Measurements from ENCODE around the gene RBBP8NL.

Gene RBBP8NL

DNA sequence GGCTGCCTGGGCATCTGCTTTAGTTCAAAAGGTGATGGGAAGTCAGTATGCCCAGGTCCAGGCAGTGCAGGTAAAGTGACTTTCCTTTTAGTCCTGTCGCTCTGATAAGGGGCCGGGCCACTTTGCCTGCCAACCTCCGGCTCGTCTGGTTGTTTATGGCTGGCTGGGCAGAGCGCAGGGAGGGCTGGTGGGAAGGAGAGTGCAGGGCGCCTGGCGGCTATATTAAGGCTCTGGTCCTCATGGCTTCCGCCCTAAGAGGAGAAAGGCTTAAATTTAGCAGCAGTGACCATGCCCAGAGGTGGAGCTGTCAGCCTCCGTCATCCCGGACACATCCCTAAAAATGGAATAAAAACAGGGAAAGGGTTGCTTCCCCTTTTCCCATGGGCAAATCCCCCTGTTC lies 33.8 kb upstream of the RBBP8NL start:
- FAIRE-seq, result no peak

DNA sequence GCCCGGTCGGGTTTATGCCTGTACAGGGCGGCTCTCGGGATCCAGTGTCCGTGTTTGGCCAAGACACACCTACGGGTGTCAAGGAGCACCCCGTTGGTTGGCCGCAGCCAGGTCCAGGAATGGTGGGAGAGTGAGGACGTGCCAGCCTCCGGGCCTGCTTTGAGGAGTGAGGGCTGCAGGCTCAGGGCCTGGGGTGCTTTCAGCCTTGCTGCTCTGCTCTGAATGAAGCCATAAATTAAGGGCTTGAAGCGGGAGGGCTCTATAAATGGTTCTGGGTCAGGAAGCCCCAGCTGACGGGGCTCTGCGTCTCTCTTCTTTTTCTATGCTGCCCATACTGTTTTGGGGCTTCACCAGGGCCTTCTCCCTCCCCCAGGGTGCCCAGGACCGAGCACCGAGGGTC lies 33.3 kb upstream of the RBBP8NL start:
- FAIRE-seq, result no peak

DNA sequence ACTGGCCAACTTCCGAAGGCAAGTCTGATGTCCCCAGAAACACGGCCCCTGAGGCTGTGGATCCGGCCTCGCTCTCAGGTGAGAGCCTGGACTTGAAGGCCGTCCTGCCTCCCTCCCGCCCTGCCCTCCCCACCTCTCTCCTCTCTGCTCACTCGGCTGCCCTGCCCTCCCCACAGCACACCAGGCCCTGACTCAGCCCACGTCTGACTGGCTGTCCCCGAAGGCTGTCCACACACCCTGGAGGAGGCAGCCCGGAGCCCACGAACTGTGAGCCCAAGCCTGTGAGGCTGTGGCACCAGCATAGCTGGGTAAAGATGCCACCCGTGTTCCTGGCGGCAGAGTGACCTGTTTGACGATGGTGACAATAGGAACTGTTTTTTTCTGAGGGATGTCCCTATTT lies 32.1 kb upstream of the RBBP8NL start:
- FAIRE-seq, result no peak

DNA sequence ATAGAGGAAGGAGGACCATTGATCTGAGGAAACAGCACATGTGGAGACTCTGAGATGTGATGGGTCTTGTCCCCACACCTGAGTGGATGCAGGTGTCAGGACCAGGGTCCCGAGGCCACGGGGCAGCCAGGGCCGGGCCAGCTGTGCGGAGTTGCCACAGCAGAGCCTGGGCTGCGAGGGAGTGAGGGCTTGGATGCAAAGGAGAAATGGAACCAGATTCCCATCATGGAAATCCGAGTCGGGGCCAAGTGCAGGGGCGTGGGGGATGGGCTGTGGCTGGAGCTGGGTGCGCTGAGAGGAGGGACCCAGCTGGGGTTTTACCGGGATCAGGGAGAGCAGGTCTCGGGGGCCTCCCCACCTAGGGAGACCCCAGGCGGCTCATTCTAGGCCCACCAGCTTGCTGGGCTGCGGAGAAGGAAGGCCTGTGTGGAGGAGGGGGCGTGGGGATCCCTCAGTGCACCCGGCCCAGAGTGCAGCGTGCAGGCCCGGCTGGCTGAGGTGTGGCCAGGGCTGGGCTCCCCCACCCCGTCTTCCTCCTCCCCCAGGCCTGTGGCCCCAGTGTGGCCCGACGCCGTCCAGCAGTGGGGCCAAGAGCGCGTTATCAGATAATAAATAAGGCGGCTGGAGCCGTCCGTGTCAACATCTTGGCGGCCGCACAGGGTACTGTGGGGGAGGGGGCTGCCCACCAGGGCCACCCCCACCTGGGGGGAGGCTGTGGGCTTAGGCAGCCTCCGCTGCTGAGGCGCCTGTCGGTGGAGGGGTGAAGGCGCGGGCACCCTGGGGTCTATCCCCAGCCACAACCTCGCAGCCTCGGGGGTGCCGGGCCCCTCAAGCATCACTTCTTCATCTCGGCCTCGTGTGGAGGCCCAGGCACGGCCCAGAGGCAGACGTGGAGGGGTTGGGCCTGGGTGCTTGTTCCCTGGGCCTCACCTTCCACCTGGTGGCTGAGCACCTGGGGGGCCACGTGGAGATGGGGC lies 31.2 kb upstream of the RBBP8NL start:
- no peak for FAIRE-seq

DNA sequence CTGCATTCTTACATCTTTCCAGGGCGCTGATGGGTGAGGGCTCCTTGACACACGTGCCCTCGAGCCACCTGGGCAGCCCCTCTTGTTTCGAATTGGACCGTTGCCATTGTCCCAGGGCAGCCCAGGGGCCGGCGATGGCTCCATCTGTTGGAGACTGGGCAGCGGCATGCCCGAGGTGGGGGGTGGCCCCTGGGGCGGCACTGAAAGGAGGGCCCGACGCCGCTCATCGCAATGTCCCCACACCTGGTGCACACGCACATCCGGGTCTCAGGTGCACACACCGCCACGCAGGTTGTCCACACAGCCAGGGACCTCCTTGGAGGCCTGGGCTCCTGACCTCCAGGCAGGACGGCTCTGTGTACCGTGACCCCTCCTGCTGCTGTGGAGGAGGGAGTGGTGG lies 30.5 kb upstream of the RBBP8NL start:
- no peak for FAIRE-seq

DNA sequence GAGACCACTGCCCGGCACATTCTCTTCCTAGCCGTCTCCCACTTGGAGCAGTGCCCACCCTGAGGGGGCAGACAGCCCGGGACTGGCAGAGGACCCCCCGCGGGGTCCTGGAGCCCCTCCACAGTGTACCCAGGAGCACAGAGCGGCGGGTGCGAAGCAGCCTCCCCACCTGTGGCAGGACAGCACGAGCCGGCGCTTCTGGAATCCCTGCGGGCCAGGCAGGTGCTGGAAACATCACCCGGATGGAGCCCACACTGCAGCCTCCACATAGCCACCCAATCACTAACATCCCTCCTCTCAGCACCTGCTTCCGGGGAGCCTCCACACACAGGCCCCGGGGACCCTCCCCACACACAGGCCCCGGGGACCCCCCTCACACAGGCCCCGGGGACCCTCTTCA lies 29.8 kb upstream of the RBBP8NL start:
- no peak for FAIRE-seq

DNA sequence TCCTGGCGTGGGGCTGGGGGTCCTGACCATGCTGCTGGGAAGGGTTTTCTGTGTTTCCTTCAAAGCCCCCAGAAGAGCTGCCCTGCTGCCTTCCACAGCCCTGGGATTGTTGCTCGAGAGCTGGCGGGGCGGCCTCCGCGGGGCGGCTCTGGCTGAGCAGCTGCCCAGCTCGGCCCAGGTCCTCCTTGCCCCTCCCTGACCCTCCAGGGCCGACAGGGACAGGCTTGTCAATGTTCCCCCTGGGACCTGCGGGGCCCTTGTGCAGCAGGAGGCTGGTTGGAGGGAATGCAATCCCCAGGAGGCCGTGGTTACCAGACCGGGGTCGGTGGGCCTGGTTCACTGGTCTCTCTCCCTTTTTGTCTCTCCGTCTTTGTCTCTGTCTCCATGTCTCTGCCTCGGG lies 28.6 kb upstream of the RBBP8NL start:
- FAIRE-seq, result no peak

DNA sequence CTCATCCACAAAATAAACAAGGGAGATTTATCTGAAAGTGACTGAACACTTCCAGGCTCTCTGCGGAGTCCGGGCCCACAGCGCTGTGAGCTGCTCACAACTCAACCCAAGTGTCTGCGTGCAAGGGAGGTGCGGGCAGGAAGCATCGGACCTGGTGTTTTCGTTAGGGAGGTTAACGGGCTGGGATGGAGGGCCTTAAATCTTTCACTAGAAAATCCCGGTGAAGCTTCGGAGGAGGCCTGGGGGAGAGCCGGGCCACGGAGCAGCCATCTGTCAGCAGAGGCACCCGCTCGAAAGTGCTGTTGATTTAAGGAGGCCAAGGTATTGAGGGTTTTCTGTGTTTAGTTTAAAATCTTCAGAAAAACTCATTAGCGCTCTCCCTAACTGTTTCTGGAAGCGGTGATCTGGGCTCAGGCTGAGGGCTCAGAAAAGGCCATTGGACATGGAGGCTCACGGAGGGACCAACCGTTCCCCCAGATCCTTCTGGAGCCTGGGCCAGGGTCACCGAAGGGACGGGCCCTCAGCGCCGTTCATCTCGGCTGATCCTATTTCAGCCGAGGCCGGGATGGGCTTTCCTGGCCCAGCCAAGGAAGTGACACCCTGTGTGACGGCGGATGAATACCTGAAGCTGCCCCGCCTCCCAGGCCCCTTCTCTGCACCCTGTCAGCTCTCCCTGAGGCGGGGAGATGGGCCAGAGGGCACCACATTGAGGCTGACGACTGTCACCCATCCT lies 27.7 kb upstream of the RBBP8NL start:
- no peak for FAIRE-seq

DNA sequence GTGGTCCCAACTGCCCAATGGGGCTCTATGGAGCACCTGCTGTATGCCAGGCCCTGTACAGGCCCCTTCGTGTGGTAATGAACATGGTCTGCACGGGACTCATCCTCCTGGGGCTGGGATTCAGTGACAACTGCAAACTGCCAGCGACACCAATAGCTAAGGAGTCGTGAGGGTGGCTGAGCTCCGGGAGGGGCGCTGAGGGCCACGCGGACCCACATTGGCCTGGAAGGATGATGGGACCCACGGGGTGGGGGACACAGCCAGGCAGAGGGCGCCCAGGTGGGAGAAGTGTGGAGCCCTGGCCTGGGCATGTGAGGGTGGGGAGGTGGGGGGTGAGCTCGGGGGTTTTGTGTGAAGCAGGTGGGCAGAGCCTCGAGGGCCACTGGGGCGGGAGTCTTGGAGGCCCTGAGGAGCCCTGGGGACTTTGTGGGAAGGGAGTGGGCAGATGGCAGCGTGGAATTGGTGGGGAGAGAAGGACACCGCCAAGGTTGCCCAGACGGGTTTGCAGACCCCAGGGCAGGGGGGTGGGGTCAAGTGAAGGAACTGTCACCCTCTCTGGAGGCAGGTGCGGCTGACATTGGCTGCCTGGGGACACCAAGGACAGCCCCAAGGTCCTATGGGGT lies 26.0 kb upstream of the RBBP8NL start:
- FAIRE-seq, result no peak

DNA sequence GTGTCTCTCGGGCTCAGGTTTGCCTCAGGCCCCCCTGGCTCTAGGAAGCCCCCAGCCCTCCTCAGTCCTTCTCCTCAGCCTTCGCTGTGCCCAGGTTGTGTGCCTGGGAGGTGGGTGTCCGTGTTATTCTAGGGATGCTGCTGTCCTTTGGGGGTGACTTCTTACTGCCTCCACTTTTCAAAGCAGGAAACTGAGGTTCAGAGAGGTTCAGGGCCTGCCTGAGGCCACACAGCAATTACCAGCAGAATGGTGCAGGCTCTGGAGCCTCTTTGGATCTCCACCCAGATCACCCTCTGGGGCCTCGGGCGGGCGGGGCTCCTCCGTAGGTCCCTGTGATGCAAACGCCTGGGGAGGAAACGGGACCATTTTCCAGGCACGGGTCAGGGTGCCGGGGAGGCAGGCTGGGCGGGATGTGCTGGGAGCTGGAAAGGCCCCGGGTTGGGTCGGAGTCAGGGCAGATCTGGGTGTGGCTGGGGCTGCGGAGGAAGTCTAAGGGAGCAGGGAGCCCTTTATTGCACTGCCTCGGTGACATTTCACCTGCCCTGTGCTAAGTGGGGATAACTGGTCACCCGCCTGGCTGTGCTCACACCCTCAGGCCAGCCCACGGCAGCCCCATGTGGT lies 25.2 kb upstream of the RBBP8NL start:
- no peak for FAIRE-seq

DNA sequence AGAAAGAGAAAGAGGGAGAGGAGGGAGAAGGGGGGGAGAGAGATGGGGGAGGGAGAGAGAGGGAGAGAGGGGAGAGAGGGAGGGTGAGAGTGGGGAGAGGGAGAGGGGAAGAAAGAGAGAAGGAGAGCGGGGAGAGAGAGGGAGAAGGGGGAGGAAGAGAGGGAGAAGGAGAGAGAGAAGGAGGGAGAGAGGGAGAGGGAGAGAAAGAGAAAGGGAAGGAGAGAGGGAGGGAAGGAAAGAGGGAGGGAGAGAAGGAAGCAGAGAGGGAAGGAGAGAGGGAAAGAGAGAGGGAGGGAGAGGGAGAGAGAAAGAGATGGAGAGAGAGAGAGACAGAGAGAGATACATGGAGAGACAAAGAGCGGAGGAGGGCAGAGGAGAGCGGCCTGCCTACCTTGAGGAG lies 24.6 kb upstream of the RBBP8NL start:
- FAIRE-seq, result no peak

DNA sequence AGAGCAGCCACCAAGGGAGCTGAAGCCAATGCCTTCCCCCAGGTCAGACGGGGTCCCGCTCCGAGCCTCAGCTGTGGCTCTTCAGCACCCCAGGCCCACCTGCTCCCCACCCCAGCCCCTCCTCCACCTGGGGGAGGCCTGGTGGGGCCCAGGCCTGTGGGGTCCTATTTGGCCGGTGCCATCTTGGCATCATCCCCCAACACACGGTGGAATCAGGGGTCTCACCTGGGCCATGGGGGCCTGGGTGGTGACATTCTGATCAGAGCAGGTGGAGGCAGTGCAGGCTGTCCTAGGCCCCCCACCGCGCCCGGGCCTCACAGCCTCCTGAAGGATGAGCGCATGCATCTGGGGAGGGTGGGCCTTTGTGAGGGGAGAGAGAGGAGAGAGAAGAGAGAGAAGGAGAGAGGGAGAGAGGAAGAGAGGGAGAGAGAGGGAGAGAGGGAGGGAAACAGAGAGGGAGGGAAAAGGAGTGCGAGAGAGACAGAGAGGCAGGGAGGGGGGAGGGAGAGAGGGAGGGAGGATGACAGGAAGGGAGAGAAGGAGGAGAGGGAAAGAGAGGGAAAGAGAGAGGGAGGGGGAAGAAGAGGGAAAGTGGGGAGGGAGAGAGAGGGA lies 23.9 kb upstream of the RBBP8NL start:
- no peak for FAIRE-seq

DNA sequence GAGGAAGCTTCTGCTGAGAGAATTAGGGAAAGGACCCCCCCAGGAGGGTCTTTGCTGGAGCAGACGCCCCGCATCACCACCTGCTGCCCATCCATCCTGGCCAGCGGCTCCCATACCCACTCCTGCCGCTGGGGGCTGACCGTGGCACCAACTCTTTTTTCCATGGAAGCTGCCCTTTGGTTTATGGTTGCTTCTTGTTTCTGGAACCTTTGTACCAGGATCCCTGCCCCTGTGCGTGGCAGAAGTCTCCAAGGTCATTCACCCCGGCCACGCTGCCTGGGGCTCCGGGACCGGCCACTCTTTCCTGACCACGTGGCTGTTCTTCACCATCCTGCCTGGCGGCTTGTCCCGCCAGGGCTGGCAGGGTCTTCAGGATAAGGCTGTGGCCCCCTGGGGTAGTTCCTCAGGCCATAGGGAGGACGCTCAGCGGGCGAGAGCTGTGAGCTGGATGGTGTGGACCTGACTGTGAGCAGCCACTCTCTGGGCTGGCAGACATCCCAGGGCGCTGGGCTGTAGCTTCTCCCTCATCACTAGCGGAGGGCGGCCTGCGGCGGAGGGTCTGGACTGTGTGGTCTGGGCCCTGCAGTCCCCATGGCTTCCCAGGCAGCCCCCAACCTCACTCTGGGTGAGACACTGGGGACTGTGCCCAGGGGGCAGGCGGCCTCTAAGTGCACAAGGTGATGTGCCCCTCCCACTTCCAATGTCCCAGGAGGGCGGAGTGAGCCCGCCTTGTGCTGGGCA lies 22.8 kb upstream of the RBBP8NL start:
- FAIRE-seq, result no peak

DNA sequence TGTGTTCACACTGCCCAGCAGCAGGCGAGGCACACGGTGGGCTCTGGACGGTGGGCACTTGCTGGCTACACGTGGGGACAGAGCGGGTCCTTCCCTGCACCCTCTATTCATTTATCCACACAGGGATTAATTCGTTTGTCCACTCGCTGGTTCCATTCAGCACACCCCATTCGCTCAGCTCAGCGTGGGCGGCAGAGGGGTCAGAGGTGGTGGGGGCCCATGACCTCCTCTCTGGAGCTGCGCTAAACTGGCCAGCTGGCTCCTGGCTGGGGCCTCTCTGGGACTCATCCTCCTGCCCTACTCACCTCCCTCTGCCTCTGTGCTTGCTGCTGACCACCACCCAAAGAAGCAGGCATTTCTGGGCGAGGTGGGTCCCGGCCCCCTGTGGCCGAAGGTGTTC lies 21.4 kb upstream of the RBBP8NL start:
- FAIRE-seq, result no peak

DNA sequence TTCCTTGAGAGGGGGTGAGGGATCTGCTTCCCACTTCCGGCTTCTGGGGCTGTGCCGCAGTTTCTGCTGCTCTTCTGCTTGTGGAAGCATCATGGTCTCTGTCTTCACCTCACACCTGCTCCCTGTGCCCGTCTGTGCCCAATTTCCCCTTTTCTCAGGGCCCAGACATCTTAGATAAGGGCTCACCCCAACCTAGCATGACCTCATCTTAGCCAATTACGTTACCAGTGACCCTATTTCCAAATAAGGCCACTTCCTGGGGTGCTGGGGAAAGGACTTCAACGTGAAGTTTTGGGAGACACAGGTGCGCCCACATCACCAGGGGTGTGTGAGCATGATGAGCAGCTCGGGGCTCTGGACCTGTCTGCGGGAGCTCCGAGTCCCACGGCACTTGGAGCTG lies 20.7 kb upstream of the RBBP8NL start:
- no peak for FAIRE-seq

DNA sequence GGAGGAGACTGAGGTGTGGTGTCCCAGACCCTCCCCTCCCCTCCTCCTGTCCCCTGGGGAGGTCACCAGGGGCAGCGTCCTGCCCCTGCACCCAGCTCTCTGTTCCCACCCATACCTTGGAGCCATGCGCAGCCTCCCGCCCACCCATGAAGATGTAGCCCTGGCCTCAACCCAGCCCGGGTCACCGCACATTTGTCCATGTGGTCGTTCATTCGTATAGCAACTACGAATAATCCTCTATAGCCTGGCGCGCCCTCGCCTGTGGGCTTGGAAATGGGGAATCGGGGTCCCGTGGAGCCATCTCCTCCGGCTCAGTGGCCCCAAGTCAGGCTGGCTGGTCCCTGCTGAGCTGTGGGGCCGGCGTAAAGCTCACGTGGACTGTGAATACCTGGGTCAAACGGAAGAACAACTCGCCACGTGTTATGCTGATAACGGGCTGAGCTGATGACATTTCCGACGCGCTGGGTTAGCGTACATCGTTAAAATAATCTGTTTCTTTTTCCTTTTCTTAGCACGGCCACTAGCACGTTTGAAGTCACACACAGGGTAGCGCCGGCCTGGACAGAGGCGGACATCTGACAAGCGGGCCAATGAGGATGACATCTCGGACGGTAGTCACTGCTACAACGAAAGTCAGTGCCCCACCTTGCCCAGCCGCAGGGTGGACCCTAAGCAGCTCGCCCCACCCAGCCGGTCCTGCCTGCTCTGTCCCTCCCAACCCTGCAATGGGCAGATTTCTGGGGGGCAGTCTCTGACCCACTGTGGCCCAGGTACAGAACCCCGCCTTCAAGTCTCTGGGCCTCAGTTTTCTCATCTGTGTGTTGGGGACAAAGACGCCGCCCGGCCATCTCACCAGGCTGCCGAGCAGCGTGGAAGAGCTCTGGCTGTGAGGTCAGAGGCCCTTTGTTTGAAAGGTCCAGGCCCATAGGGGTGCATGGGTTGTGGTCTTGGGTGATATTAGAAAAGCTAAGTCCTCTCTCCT lies 19.8 kb upstream of the RBBP8NL start:
- FAIRE-seq, result no peak

DNA sequence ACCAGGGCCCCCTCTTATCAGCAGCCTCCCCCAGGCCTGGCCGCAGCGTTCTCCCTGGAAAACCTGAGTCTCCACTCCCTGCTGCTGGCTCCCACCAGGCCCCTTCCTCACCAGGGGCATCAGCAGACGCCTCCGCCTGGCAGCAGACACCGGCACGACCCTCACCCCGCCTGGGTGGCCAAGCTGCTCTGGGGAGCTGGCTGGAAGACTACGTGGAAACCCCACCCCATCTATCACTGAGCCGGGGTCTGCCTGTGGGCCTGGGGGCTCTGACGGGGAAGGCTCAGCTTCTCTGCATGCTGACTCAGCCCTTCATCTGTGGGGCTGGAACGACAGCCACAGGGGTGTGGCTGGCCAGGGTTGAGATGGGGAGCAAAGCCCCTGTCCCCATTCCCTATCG lies 19.1 kb upstream of the RBBP8NL start:
- no peak for FAIRE-seq

DNA sequence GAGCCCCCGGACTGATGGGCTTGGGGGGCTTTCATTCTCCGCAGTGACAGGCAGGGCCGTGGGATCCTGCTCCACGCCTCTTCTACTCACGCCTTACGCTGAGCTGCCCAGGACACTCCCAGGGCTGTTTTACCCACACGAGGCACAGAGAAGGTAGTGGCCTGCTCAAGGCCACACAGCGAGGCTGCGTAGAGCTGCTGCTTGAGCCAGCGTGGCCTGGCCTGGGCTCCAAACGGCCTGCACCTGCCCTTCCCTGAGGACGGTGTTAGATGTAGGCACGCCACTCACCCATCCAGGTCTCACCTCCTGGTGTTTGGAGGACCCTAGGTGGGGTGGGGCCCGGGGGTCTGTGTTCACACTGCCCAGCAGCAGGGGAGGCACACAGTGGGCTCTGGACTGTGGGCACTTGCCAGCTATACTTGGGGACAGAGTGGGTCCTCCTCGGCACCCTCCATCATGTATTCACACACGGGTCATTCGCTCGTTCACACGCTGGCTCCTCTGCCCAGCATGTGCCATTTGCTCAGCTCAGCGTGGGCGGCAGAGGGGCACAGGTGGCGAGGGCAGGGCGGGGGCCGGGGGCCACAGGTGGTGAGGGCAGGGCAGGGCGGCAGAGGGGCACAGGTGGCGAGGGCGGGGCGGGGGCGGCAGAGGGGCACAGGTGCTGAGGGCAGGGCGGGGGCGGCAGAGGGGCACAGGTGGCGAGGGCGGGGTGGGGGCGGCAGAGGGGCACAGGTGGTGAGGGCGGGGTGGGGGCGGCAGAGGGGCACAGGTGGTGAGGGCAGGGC lies 18.4 kb upstream of the RBBP8NL start:
- FAIRE-seq, result no peak

DNA sequence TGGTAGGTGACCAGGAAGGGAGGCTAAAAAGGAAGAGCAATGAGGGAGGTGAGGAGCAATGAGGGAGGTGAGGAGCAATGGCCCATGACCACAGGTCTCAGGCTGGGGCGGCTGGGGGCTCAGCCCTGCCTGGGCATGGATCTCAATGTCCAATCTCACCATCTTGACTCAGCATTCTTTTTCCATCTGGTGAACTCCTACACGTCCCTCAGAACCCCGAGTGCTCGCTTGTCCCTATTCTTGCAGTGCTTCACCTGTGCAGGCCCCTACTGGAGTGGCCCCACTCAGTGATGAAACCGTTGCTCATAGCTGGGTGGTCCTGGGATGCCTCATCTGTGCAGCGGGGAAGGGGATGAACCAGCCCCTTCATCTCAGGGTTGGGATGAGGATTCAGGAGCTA lies 16.9 kb upstream of the RBBP8NL start:
- no peak for FAIRE-seq

DNA sequence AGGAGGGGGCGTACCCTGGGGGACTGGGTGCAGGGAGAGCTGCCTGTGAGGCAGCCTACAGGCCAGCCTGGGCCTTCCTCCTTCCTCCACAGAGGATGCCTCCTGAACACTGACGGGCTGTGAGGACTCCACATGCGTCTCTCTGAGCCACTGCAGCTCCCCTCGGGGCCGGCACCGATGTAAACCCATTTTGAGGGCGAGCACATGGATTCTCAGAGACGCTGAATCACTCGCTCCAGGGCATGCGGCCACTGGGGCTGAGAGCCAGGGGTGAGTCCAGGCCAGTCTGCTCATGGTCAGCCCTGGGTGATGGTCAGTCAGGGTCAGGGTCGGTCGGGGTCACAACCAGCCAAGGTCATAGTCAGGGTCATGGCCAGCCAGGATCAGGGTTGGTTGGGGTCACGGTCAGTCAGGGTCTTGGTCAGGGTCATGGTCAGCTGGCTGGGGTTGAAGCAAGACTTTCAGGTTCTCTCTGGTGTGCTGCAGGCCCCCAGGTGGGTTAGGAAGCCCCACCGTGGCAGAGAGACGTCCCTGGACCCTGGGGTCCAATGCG lies 14.7 kb upstream of the RBBP8NL start:
- no peak for FAIRE-seq
